AG08396 (cell line): ENCODE measurements around the gene LSS.
A peak's percentile ranks its signal among the peaks of the same experiment; 100 is the strongest.

ENCODE experiments used
- DNase-seq: peaks from one replicate; pipeline ENCODE4 v3.0.0; 2012; ENCODE audit warnings: low spot score, mixed read lengths

LSS gene

GRCh38 chr21:46228345-46229051 is at the start of gene LSS:
TSS of gene LSS (minus strand) at chr21:46228774. CDS start at chr21:46228745, 29 bp downstream.
- peak; percentile 100 for DNase-seq

DNA sequence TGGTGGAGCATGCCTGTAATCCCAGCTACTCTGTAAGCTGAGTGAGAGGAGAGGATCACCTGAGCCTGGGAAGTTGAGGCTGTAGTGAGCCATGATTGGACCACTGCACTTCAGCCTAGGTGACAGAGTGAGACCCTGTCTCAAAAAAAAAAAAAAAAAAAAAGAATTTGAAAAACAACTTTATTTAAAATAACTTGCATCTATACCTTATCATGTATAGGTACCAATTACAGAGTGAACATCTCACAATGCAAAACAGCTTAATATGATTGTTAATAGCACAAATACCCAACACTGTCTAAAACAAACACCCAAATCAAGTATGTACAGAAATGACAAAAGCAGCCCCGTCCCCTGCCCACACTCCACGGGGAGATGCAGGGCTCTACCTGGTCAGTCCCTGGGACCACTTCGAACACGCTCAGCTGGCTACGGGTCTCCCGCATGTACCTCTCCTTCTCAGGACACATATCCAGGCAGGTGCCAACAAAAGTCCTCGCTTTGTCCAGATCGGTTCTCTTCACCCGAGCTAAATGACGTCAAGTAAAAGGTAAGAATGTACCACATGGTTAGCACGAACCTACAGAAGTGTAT is 46.3 kb upstream of the LSS start:
- DNase-seq = no peak

DNA sequence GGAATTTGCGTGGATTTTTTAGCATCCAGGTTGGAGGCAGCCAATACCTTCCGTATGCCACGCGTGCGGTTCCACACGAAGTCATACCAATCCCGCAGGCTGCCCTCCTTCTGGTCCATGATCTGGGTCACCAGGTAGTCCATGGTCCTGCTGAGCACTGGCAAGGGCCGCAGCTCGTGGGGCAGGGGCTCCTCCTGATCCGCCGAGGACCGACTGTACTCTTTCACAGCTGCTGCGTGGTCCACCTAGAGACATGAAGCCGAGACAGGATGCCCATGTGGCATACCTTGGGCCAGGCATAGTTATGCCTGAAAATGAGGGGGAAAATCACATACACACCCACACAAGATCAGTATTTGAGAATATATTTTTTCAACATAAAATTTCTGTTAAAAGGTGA is 44.8 kb upstream of the LSS start:
- no peak for DNase-seq

DNA sequence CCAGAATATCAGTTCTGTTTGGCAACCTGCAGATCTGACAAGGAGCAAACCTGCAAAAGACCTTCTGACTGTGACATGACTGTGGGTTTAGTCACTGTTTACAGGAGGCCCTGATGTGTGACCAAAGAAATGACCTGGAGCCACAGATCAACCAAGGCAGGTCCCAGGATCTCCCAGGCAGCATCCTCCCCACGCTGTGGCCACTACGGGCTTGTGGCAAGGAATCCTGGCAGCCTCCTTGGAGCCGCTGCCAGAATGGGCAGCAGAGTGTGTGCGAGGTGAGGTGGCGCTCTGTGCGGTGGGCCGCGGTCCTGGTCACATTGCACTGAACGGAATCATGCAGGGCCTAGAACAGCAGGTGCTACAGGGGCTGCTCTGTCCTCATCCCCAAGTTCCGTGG is 40.9 kb upstream of the LSS start:
- DNase-seq = no peak

DNA sequence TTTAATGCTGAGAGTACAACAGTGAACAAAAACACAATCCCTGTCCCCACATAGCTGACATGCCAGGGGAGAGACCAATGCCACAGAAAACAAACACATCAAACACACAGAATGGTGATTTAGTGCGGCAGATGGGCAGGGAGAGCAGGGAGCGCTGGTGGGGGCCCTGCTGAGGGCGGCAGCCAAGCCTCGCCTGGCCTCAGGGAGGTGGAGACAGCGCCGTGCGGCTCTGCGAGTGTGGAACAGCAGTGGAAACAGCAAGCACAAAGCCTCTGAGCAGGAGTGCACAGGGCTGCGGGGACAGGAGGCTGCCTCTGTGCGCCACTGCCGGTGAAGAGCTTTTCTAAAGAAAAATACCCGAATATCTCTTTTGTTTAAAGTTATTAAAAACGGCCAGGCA is 39.8 kb upstream of the LSS start:
- DNase-seq = no peak

GRCh38 chr21:46266946-46267345 is 38.4 kb upstream of the LSS start:
- DNase-seq = no peak

GRCh38 chr21:46265736-46266525 is 37.4 kb upstream of the LSS start:
- no peak for DNase-seq

DNA sequence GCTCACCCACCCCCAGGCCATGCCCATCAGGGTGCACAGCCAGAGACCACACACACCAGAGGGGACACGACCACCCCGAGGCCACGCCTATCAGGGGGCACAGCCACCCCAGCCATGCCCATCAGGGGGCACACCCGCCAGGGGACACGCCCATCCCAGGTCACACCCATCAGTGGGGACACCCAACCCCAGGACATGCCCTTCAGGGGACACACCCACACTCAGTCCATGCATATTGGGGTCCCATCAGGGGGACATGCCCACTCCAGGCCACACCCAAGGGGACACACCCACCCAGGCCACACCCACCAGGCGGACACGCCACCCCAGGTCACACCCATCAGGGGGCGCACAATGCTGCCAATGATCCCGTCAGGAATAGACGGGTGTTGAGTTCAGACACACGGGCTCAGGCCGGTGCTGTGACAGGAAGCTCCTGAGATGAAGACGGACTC is 36.1 kb upstream of the LSS start:
- no peak for DNase-seq

DNA sequence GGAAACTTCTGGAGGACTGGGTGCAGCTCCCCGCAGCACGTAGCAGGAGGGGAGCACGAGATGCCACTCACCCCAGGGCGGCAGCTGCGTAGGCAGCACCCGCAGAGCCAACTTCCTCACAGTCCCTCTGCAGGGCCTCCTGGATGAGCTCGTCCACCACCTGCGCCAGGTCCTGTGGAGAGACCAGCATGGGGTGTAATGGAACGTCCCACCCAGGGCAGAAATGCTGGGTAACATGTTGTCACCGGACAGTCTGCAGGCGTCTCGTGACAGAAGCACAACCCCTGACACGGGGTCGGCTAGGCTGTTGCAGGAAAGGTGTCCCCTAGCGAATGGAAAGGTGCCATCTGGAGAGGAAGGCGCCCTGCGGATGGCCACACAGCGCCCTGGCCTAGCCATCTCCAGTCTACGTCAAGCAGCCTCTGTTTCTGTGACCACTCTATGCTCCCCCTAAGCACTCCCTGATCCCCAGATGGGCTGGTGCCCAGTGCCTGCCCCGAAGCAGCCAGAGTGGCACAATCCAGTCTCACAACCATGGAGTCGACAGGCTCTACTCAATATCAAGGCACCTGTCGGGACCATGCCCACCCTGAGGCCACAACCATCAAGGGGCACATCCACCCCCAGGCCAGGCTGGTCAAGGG is 35.6 kb upstream of the LSS start:
- DNase-seq = no peak

GRCh38 chr21:46256501-46256994 is 28.0 kb upstream of the LSS start:
- DNase-seq = no peak

- no peak for DNase-seq
Measured at GRCh38 chr21:46255758-46256337, 27.3 kb upstream of the LSS start.

GRCh38 chr21:46255166-46255565 is 26.6 kb upstream of the LSS start:
- no peak for DNase-seq

GRCh38 chr21:46254208-46254975 is 25.8 kb upstream of the LSS start:
- no peak for DNase-seq

DNA sequence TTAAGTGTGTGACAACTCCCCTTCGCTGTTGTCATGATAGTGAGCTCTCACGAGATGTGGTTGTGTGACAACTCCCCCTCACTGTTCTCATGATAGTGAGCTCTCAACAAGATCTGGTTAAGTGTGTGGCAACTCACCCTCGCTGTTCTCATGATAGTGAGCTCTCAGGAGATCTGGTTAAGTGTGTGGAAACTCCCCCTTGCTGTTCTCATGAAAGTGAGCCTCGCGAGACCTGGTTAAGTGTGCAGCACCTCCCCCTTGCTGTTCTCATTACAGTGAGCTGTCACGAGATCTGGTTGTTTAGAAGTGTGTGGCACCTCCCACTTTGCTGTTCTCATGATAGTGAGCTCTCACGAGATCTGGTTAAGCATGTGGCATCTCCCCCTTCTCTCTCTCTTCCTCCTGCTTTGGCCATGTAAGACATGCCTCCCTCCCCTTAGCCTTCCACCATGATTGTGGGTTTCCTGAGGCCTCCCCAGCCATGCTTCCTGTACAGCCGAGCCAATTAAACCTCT is 25.1 kb upstream of the LSS start:
- DNase-seq = no peak

DNA sequence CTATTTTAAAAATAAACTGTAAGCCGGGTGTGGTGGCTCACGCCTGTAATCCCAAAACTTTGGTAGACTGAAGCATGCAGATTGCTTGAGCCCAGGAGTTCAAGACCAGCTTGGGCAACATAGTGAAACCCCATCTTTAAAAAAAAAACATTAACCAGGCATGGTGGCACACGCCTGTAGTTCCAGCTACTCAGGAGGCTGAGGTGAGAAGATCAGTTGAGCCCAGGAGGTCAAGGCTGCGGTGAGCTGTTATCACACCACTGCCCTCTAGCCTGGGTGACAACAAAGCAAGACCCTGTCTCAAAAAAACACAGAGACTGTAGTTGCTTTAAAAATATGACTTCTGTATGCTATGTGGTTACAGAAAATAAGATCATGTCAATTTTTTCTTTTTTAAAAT is 24.3 kb upstream of the LSS start:
- no peak for DNase-seq

DNA sequence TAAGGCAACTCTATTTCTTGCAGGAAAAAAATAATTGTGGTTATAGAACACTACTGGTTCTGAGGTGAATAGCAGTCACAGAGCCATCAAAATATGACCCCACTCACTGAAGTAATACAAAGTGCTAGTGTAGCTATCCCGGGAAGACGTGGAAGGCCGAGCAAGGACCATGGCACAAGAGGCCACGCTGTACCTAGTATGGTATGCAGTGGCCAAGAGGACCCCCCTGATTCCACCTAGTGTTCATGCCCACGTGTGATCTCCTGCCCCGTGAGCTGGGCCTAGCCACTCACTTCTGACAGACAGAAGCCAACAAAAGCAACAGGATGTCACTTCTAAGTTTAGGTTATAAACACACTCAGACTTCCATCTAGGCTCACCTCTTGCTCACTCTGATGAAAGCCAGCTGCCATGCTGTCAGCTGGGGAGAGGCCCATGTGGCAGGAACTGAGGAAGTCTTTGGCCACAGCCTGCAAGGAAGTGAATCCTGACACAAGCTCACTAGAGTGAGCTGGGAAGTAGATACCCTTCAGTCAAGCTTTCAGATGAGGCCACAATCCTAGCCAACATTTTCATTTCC is 21.7 kb upstream of the LSS start:
- DNase-seq = no peak

GRCh38 chr21:46248827-46249226 is 20.3 kb upstream of the LSS start:
- no peak for DNase-seq

DNA sequence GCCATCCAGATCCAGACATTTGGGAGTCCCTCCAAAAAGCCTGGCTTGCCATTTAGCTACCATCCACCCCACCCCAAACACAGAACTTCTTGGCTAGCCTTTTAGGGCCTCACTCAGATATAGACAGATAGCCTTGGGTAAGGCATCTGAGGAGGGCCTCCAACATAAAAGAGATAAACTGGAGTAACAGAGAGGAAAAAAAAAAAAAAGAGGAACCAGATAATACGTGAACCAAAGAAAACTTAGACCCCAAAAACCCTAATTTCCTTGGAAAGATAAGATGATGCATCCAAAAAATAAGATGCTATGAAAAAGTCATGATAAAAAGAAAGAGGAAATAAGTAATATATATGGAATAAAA is 19.8 kb upstream of the LSS start:
- no peak for DNase-seq

DNA sequence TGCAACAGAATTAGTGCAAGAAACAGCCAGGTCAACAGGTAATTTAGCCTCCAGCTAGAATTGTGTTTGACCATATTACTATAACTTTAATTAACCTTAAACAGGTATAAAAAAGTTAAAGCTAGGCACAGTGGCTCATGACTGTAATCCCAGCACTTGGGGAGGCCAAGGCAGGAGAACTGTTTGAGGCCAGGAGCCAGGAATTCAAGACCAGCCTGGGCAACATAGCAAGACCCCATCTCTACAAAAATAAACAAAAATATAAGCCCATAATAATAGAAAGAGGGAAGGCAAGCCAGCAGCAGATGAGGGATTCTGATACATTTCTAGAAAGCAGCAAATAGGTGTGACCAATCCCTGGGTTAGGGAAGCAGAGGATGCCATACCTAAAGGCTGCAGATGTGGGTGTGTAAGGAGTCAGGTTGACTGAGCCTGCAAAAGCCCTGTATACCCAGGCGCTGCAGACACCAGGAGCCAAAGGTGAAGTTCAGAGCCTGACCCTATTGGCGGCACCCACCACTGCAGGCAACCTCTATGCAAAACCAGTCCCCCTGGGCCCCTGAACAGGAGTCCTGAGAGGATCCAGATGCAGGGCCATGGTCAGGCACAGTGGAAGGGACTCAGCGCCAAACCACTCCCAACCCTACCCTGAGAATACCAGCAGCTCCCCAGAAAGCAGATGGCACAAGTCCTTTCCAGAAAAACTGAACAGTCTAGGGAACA is 19.3 kb upstream of the LSS start:
- no peak for DNase-seq

- DNase-seq = no peak
Measured at GRCh38 chr21:46246345-46246744, 17.8 kb upstream of the LSS start.
